ACC112 (cell line): ENCODE data around the gene PCNX3.

Experiments
- H2AFZ ChIP-seq: fragments of 200-600 bp; sonication (generic); one replicate; pipeline ENCODE4 v1.6.0; 2017; ENCODE audit warnings: antibody characterized with exemption, low read length; ENCODE audit not compliant: unreplicated experiment
- H3K27ac ChIP-seq: fragments of 200-600 bp; sonication (generic); 2 replicates; pipeline ENCODE4 v1.5.1; 2014; ENCODE audit warnings: low read depth, mild to moderate bottlenecking, antibody characterized with exemption, low read length, moderate library complexity
- H3K27me3 ChIP-seq: fragments of 200-600 bp; sonication (generic); 2 replicates; pipeline ENCODE4 v1.6.1; 2014; ENCODE audit warnings: mild to moderate bottlenecking, antibody characterized with exemption, low read length, moderate library complexity, mixed read lengths; ENCODE audit not compliant: insufficient read depth
- H3K36me3 ChIP-seq: fragments of 200-600 bp; sonication (generic); 2 replicates; pipeline ENCODE4 v1.6.1; 2016; ENCODE audit warnings: mild to moderate bottlenecking, antibody characterized with exemption, low read length, moderate library complexity, mixed read lengths; ENCODE audit not compliant: insufficient read depth
- H3K4me1 ChIP-seq: fragments of 200-600 bp; sonication (generic); one replicate; pipeline ENCODE4 v1.6.1; 2016; ENCODE audit warnings: low read length, mixed read lengths; ENCODE audit not compliant: insufficient read depth, unreplicated experiment, control insufficient read depth
- H3K4me3 ChIP-seq: fragments of 200-600 bp; sonication (generic); 2 replicates; pipeline ENCODE4 v1.5.1; 2014; ENCODE audit warnings: mild to moderate bottlenecking, low read depth, low read length
- H3K79me2 ChIP-seq: fragments of 200-600 bp; sonication (generic); one replicate; pipeline ENCODE4 v1.6.0; 2016; ENCODE audit warnings: low read length; ENCODE audit not compliant: control insufficient read depth, unreplicated experiment, insufficient read depth

The PCNX3 gene

GRCh38 chr11:65613091-65613928 is 2.3 kb upstream of the PCNX3 start:
- peak overlapping the region; percentile 81 for H3K4me3 ChIP-seq
- H3K36me3 ChIP-seq, result no peaks in the 10 kb centered on the region
- H2AFZ ChIP-seq, result no peak overlapping the region
- H3K79me2 ChIP-seq, result peaks cover 57% of the 10 kb centered on the region
- H3K27me3 ChIP-seq, result no peaks in the 10 kb centered on the region
- peaks cover 56% of the 10 kb centered on the region for H3K4me1 ChIP-seq
- H3K27ac ChIP-seq, result peak overlapping the region; percentile 82

GRCh38 chr11:65615950-65616574 is 486 bp downstream of the PCNX3 start:
- peaks cover 67% of the 10 kb centered on the region for H3K79me2 ChIP-seq
- H3K27ac ChIP-seq, result peak overlapping the region; percentile 82
- peak overlapping the region; percentile 94 for H3K4me3 ChIP-seq
- no peaks in the 10 kb centered on the region for H3K27me3 ChIP-seq
- peaks cover 8% of the 10 kb centered on the region; the same call in 1 of the 2 replicates for H3K36me3 ChIP-seq
- no peak overlapping the region for H2AFZ ChIP-seq
- peaks cover 34% of the 10 kb centered on the region for H3K4me1 ChIP-seq

- H3K27ac ChIP-seq, result 0 out of 2 replicates have a peak overlapping the region, but pooled peaks have one; percentile 7
- H3K79me2 ChIP-seq, result peaks cover 63% of the 10 kb centered on the region
- peaks cover 8% of the 10 kb centered on the region; the same call in 1 of the 2 replicates for H3K36me3 ChIP-seq
- H3K4me3 ChIP-seq, result peak overlapping the region; percentile 94
- H3K4me1 ChIP-seq, result peaks cover 29% of the 10 kb centered on the region
- H3K27me3 ChIP-seq, result no peaks in the 10 kb centered on the region
- no peak overlapping the region for H2AFZ ChIP-seq
Observed at GRCh38 chr11:65616575-65617001, 1.0 kb downstream of the PCNX3 start.

- Histone ChIP-seq H3K27ac (no peak overlapping the region), H3K27me3 (no peaks in the 10 kb centered on the region), H3K4me3 (peak overlapping the region; percentile 94), H2AFZ (no peak overlapping the region), H3K79me2 (peaks cover 56% of the 10 kb centered on the region), H3K4me1 (peaks cover 22% of the 10 kb centered on the region), H3K36me3 (peaks cover 8% of the 10 kb centered on the region; the same call in 1 of the 2 replicates)
Observed at GRCh38 chr11:65617136-65617850, 1.7 kb downstream of the PCNX3 start.

GRCh38 chr11:65617990-65618751 is 2.6 kb downstream of the PCNX3 start:
- H3K27me3 ChIP-seq, result no peaks in the 10 kb centered on the region
- peaks cover 47% of the 10 kb centered on the region for H3K79me2 ChIP-seq
- no peak overlapping the region for H2AFZ ChIP-seq
- H3K36me3 ChIP-seq, result peaks cover 8% of the 10 kb centered on the region; the same call in 1 of the 2 replicates
- H3K27ac ChIP-seq, result no peak overlapping the region
- peaks cover 14% of the 10 kb centered on the region for H3K4me1 ChIP-seq
- H3K4me3 ChIP-seq, result no peak overlapping the region

GRCh38 chr11:65618763-65619162 is 3.2 kb downstream of the PCNX3 start:
- Histone ChIP-seq H3K36me3 (peaks cover 8% of the 10 kb centered on the region; the same call in 1 of the 2 replicates), H3K27me3 (no peaks in the 10 kb centered on the region), H3K27ac (no peak overlapping the region), H2AFZ (no peak overlapping the region), H3K79me2 (peaks cover 42% of the 10 kb centered on the region), H3K4me1 (peaks cover 14% of the 10 kb centered on the region), H3K4me3 (no peak overlapping the region)

- Histone ChIP-seq H3K36me3 (peaks cover 8% of the 10 kb centered on the region; the same call in 1 of the 2 replicates), H3K27ac (no peak overlapping the region), H3K4me3 (no peak overlapping the region), H3K27me3 (no peaks in the 10 kb centered on the region), H3K79me2 (peaks cover 39% of the 10 kb centered on the region), H2AFZ (no peak overlapping the region), H3K4me1 (peaks cover 14% of the 10 kb centered on the region)
Observed at GRCh38 chr11:65619281-65619928, 3.8 kb downstream of the PCNX3 start.

GRCh38 chr11:65620666-65621065 is 5.1 kb downstream of the PCNX3 start:
- no peaks in the 10 kb centered on the region for H3K27me3 ChIP-seq
- no peak overlapping the region for H3K4me3 ChIP-seq
- no peak overlapping the region for H3K27ac ChIP-seq
- peaks cover 8% of the 10 kb centered on the region; the same call in 1 of the 2 replicates for H3K36me3 ChIP-seq
- no peak overlapping the region for H2AFZ ChIP-seq
- H3K4me1 ChIP-seq, result peaks cover 14% of the 10 kb centered on the region
- peaks cover 39% of the 10 kb centered on the region for H3K79me2 ChIP-seq

GRCh38 chr11:65621460-65621859 is 5.9 kb downstream of the PCNX3 start:
- no peak overlapping the region for H3K4me3 ChIP-seq
- no peak overlapping the region for H3K27ac ChIP-seq
- peaks cover 8% of the 10 kb centered on the region; the same call in 1 of the 2 replicates for H3K36me3 ChIP-seq
- peaks cover 35% of the 10 kb centered on the region for H3K79me2 ChIP-seq
- no peaks in the 10 kb centered on the region for H3K27me3 ChIP-seq
- no peak overlapping the region for H2AFZ ChIP-seq
- peaks cover 14% of the 10 kb centered on the region for H3K4me1 ChIP-seq
